K562 (cell line): Measurements from ENCODE around the gene NUP62. TPM values are rescaled to one million over a fixed set of nuclear protein-coding genes. Genes with fewer than 3 reads are reported as not detected.

ENCODE experiments used
- CTBP1 ChIP-seq: fragments of 450-650 bp; IDR thresholded peaks from 2 replicates; pipeline ENCODE4 v1.6.1; 2016; ENCODE audit warnings: borderline replicate concordance
- CXXC5 ChIP-seq: fragments of 250-450 bp; sonication (Bioruptor Pico); IDR thresholded peaks from 2 replicates; pipeline ENCODE4 v1.8.0; 2022; ENCODE audit warnings: inconsistent platforms, mild to moderate bottlenecking, moderate library complexity
- E2F4 ChIP-seq: sonication (generic); formaldehyde crosslinking; IDR thresholded peaks from 2 replicates; pipeline ENCODE4 v1.8.0; 2022; ENCODE audit warnings: mild to moderate bottlenecking, low read depth, missing genetic modification reagents
- E2F5 ChIP-seq: sonication (generic); formaldehyde crosslinking; IDR thresholded peaks from 2 replicates; pipeline ENCODE4 v1.8.0; 2022; ENCODE audit warnings: mild to moderate bottlenecking, missing genetic modification reagents
- EHMT2 ChIP-seq: fragments of 450-650 bp; IDR thresholded peaks from 2 replicates; pipeline ENCODE4 v1.6.1; 2018; ENCODE audit warnings: antibody characterized with exemption
- EP300 ChIP-seq: IDR thresholded peaks from 2 replicates; pipeline ENCODE4 v1.6.1; 2012; ENCODE audit warnings: low read length, improper control_type of control experiment
- ETV5 ChIP-seq: sonication (generic); formaldehyde crosslinking; IDR thresholded peaks from 2 replicates; pipeline ENCODE4 v1.4.0; 2020; ENCODE audit warnings: low read depth, mild to moderate bottlenecking, missing genetic modification reagents
- FIP1L1 ChIP-seq: fragments of 200-400 bp; formaldehyde crosslinking; IDR thresholded peaks from 2 replicates; pipeline ENCODE4 v1.6.1; 2018; ENCODE audit warnings: mild to moderate bottlenecking, low read depth, low read length; ENCODE audit not compliant: poor library complexity, severe bottlenecking
- FUS ChIP-seq: fragments of 200-400 bp; formaldehyde crosslinking; optimal IDR thresholded peaks from 2 replicates; pipeline ENCODE3; 2017; ENCODE audit warnings: low read depth, low read length
- HMG20A ChIP-seq: fragments of 450-650 bp; formaldehyde crosslinking; conservative IDR thresholded peaks from 2 replicates; pipeline ENCODE4 v1.4.0; 2020; ENCODE audit warnings: mild to moderate bottlenecking, mixed read lengths
- IRF9 ChIP-seq: fragments of 450-650 bp; IDR thresholded peaks from 2 replicates; pipeline ENCODE4 v1.6.1; 2016; ENCODE audit warnings: missing biosample characterization, missing genetic modification characterization
- L3MBTL2 ChIP-seq: fragments of 450-650 bp; IDR thresholded peaks from 2 replicates; pipeline ENCODE4 v1.6.1; 2016; ENCODE audit warnings: mild to moderate bottlenecking, moderate library complexity
- MBD2 ChIP-seq: sonication (generic); IDR thresholded peaks from 2 replicates; pipeline ENCODE4 v1.6.1; 2016; ENCODE audit warnings: low read depth, borderline replicate concordance
- MEF2D ChIP-seq: conservative IDR thresholded peaks from 2 replicates; pipeline ENCODE4 v1.6.1; 2016; ENCODE audit warnings: low read depth, missing genetic modification characterization, missing compliant biosample characterization
- MEIS2 ChIP-seq: fragments of 450-650 bp; IDR thresholded peaks from 2 replicates; pipeline ENCODE4 v1.6.1; 2014; ENCODE audit warnings: mild to moderate bottlenecking; ENCODE audit not compliant: partially characterized antibody
- MTA3 ChIP-seq: fragments of 450-650 bp; formaldehyde crosslinking; IDR thresholded peaks from 2 replicates; pipeline ENCODE4 v1.6.1; 2017; ENCODE audit warnings: mild to moderate bottlenecking, borderline replicate concordance
- PCBP1 ChIP-seq: fragments of 200-400 bp; formaldehyde crosslinking; IDR thresholded peaks from 2 replicates; pipeline ENCODE4 v1.6.1; 2018; ENCODE audit warnings: mild to moderate bottlenecking, low read depth, low read length; ENCODE audit not compliant: poor library complexity, severe bottlenecking
- RBFOX2 ChIP-seq: fragments of 200-400 bp; formaldehyde crosslinking; IDR thresholded peaks from 2 replicates; pipeline ENCODE4 v1.6.1; 2017; ENCODE audit warnings: low read depth, mild to moderate bottlenecking, low read length, moderate library complexity
- SIN3A ChIP-seq, 2 experiments: fragments of 150-350 bp in 1 of 2; IDR thresholded peaks; 2 replicates each; pipeline ENCODE4 v1.6.1; 2011 to 2016; ENCODE audit warnings: borderline replicate concordance in 2 of 2, low read depth in 2 of 2, low read length in 2 of 2, mild to moderate bottlenecking in 2 of 2, moderate library complexity in 2 of 2; ENCODE audit not compliant: control insufficient read depth in 1 of 2
- SP1 ChIP-seq: sonication (generic); formaldehyde crosslinking; IDR thresholded peaks from 2 replicates; pipeline ENCODE4 v1.8.1; 2022; ENCODE audit warnings: mild to moderate bottlenecking, missing genetic modification reagents
- TCF15 ChIP-seq: fragments of 250-450 bp; sonication (Bioruptor Pico); IDR thresholded peaks from 2 replicates; pipeline ENCODE4 v1.8.0; 2022; ENCODE audit warnings: moderate library complexity, mild to moderate bottlenecking, inconsistent platforms
- TCF7 ChIP-seq: sonication (generic); IDR thresholded peaks from 2 replicates; pipeline ENCODE4 v1.6.1; 2016; ENCODE audit warnings: antibody characterized with exemption, borderline replicate concordance
- ZBTB33 ChIP-seq: sonication (generic); formaldehyde crosslinking; IDR thresholded peaks from 2 replicates; pipeline ENCODE4 v1.8.1; 2023; ENCODE audit warnings: mild to moderate bottlenecking, missing genetic modification reagents
- polyA plus RNA-seq, 8 experiments: library from polyadenylated mRNA; depleted of rRNA in 4 of 8; stranded (reverse) in 5 of 8; unstranded in 3 of 8; fragments of >200 nt; fragmentation: Nextera tagmentation in 2 of 8; fragmentation: Illumina TruSeq in 1 of 8; extraction: Ambion mirVana in 2 of 8; extraction: Trizol in 1 of 8; gene quantifications; 2 replicates each; pipeline versions ENCODE4 v1.2.1 to v1.2.3, GENCODE V29; 2011 to 2014; ENCODE audit warnings: inconsistent platforms in 1 of 8, missing spikeins in 1 of 8
- total RNA-seq, 7 experiments: library from RNA; depleted of rRNA in 6 of 7; stranded (reverse); fragments of >200 nt in 6 of 7; fragmentation: Illumina TruSeq in 2 of 7; extraction: Trizol in 2 of 7; gene quantifications; 2 replicates each; pipeline versions ENCODE4 v1.2.1 to v1.2.3, GENCODE V29; 2011 to 2021; ENCODE audit warnings: low replicate concordance in 1 of 7

Gene NUP62
- total and polyA plus RNA-seq, 9 of the 15 experiments (the other 6 are each of a cell fraction or from before 2014, with no cell fraction given): 16.9 to 109 (median 66.0) TPM

- TF ChIP-seq ETV5 (CRISPR knock-in tag) (peak; percentile 50; the same call in 1 of the 2 replicates), MEIS2 (peak; percentile 95), EP300 (no peak), CTBP1 (0 out of 2 replicates have a peak, but pooled peaks have one; percentile 15), TCF15 (CRISPR knock-in tag) (0 out of 2 replicates have a peak, but pooled peaks have one; percentile 58), FUS (no peak), HMG20A (no peak), SIN3A (IDR thresholded peaks at IDR 0.05; ENCODE audit: borderline replicate concordance in 2 of 2, control insufficient read depth in 1 of 2, low read depth in 2 of 2, low read length in 2 of 2) (peak; percentile 42 to 75; a peak in 3 of 4 replicates), PCBP1 (no peak), IRF9 (tag) (peak; percentile 25; the same call in 1 of the 2 replicates), MTA3 (peak; percentile 75; the same call in 1 of the 2 replicates), FIP1L1 (peak; percentile 13), MBD2 (peak; percentile 86), SP1 (CRISPR knock-in tag) (peak; percentile 90), MEF2D (tag) (peak; percentile 66; the same call in 1 of the 2 replicates), EHMT2 (no peak), TCF7 (no peak), L3MBTL2 (peak; percentile 6), RBFOX2 (peak; percentile 83), CXXC5 (peak; percentile 83), ZBTB33 (CRISPR knock-in tag) (0 out of 2 replicates have a peak, but pooled peaks have one; percentile 7), E2F5 (CRISPR knock-in tag) (no peak), E2F4 (CRISPR knock-in tag) (0 out of 2 replicates have a peak, but pooled peaks have one; percentile 40)
These were observed 52.8 kb downstream of the NUP62 start (continued) for GRCh38 chr19:49876422-49877019.
